HG03196 (cell line): ENCODE measurements around the gene SVEP1.

Experiments used
- ATAC-seq: cut with Tn5 transposase; IDR thresholded peaks from one replicate; pipeline ENCODE4 v1.9.1; 2021; ENCODE audit not compliant: unreplicated experiment

Gene SVEP1

DNA sequence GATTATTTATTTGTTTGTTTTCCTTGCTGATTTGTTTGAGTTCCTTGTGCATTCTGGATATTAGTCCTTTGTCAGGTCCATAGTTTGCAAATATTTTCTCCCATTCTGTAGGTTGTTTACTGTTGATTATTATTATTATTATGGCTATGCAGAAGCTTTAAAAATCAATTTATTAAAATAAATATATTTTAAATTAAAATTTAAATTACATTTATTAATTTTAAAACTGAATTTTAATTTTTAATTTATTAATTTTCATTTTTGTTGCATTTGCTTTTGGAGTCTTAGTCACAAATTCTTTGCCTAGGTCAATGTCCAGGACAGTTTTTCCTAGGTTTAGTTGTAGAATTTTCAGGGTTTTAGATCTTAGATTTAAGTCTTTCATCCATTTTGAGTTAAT lies 50.9 kb downstream of the SVEP1 start:
- ATAC-seq = no peak

GRCh38 chr9:110526426-110526825 lies 53.1 kb downstream of the SVEP1 start:
- ATAC-seq = no peak

- no peak for ATAC-seq
These were observed 58.3 kb downstream of the SVEP1 start for GRCh38 chr9:110521206-110521605.

GRCh38 chr9:110520120-110520701 lies 59.3 kb downstream of the SVEP1 start:
- ATAC-seq = no peak

DNA sequence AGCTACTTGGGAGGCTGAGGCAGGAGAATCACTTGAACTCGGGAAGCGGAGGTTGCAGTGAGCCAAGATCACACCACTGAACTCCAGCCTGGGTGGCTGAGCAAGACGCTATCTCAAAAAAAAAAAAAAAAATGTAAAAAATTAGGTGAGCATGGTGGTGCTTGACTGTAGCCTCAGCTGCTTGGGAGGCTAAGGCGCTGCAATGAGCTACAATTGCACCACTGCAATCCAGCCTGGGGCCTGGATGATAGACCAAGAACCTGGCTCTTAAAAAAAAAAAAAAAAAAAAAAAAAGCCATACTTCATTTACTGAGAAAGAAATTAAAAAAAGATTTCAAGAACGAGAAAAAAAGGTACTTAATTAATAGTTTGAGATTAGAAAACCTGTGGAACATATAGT lies 62.1 kb downstream of the SVEP1 start:
- ATAC-seq = no peak

GRCh38 chr9:110514897-110515296 lies 64.6 kb downstream of the SVEP1 start:
- no peak for ATAC-seq

DNA sequence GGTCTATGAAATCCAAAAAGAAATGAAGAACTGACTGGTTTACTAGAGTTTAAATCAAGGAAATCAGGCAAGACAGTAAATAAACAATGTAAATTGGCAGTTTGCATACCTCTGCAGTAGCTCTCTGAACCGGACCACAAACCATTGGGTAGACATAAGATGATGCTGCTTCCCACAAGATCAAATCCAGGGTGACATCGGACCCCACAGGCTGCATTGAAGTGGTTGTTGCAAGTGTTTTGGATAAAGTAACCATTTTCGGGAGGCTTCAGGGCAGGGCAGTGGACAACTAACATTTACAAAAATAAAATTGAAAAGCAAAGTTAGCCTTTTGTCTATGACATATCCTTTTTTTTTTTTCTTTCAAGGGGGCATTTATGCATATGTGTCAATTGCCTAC lies 66.7 kb downstream of the SVEP1 start:
- ATAC-seq = no peak

DNA sequence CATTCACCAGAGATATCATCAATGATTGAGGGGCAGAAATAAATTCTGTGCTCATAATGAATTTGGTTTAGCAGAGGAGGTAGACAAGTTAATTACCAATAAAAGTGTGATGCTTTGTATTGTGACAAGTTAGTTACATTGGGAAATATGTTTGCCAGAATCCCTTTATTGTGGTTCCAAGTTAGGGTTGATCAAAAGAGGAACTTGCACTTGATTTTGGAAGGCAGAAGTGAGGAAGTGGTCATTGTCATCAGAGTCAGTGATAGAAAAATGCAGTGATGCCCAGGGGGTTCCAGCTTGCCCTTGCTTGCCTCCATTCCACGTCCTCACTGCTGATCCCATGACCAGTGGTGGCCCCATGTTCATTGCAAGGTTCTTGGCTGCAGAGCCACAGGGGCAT lies 69.7 kb downstream of the SVEP1 start:
- no peak for ATAC-seq

- no peak for ATAC-seq
These were observed 76.7 kb downstream of the SVEP1 start for GRCh38 chr9:110502842-110503241.

GRCh38 chr9:110499608-110500007 lies 79.9 kb downstream of the SVEP1 start:
- no peak for ATAC-seq

DNA sequence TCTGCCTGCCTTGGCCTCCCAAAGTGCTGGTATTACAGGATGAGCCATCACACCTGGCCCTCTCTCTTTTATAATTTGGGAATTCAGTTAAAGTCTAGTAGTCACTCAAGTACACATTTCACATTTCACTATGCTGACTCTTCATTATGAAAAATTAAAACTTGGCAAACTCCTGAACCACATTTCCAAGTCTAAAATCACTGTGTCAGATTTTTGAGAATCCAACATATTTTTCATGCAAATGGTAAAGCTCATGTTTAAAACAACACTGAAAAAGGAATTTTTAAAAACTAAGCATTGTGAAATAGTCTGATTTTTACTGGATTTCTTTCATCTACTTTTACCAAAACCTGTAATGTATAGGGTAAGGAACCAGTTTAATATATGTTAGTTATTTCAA lies 92.3 kb downstream of the SVEP1 start:
- ATAC-seq = no peak

- ATAC-seq = no peak
These were observed 93.3 kb downstream of the SVEP1 start for GRCh38 chr9:110486218-110486617.

- no peak for ATAC-seq
These were observed 100.1 kb downstream of the SVEP1 start for GRCh38 chr9:110479481-110479880.

GRCh38 chr9:110476251-110476650 lies 103.3 kb downstream of the SVEP1 start:
- ATAC-seq = no peak

GRCh38 chr9:110472111-110472510 lies 107.4 kb downstream of the SVEP1 start:
- ATAC-seq = no peak

DNA sequence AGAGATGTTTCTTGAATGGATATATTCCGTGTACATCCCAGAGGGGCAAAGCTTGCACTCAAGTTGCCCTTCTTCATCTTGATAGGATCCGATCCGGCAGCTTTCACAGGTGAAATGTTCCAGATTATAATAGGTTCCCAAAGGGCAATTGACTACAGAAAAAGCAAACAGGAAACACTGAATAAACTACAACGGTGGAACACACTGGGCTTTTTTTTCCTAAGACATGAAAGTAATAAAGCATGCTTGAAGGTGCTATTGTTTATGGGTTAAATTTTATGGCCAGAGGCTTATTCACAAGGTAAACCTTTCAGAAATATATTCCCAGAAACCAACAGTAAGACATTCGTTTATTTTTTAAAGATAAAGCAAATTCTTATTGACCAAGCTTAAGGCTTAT lies 110.6 kb downstream of the SVEP1 start:
- ATAC-seq = no peak

DNA sequence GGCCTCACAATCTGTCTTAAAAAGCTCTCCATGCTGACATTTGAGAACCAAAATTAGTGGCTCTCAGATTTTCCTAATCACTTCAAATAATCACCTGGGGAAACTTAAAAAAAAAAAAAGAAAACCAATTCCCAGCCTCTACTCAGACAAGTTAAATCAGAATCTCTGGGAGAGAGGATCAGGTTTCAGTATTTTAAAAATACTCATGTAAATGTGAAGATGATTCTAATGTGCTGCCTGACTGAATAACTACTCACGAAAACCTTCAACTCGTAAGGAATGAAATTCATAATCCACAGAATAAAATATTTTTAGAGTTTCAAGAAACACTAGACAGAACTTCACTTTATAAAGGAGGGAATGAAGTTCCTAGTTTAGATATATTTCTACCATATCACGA lies 114.4 kb downstream of the SVEP1 start:
- no peak for ATAC-seq

DNA sequence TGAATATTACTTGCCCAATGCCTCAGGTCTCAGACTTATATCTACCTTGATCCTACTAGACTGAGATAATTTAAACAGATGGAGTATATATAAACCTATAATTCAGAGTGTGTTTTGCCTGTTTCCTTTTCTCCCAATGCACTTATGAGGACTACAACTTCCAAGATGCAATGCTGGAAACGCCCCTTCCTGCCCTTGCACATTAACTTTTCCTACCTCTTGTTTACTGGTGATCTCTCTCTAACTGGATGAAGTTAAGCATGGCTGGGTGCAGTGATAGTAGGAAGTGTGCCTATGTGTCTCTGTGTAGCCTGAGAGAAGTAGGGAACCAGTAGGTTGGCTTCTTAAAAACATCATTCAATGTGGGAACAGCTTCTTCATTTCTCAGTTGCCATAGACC lies 115.2 kb downstream of the SVEP1 start:
- no peak for ATAC-seq

GRCh38 chr9:110463499-110463898 lies 116.0 kb downstream of the SVEP1 start:
- no peak for ATAC-seq

DNA sequence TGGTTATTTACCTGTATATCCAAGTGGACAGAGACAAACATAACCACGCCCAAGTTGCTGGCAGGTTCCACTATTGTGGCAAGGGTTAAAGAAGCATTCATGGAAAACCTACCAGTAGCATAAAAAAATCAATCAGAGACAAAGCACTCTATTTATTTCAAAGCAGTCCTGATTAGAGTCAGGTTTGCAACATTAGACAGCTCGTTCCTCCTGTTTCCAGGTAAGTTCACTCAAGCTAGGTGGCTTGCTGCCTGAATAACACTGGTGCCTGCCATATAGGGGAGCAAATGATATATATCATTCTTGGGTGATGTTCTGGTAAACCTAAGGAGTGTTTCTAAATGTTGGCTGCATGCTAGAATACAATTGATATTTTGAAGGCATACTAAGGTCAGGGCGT lies 122.3 kb downstream of the SVEP1 start:
- no peak for ATAC-seq

GRCh38 chr9:110456681-110457080 lies 122.9 kb downstream of the SVEP1 start:
- no peak for ATAC-seq

DNA sequence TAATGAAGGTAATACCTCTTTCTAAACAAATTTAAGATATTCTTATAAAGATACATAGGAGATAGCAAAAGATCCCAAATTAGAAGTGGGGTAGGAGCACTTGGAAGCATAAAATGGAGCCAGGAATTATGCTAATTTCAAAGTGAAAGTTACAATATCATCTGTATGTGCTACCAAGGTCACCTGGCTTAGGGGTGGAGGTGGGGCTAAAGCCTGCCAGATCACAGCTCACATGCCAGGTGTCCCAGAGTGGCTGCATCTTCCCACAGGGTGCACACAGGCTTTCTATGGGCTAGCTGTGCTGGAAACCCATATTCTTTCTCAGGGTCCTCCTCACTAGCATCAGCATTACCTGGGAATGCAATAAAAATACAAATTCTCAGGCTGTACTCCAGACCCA lies 123.7 kb downstream of the SVEP1 start:
- ATAC-seq = no peak

GRCh38 chr9:110452227-110452801 lies 127.2 kb downstream of the SVEP1 start:
- ATAC-seq = no peak
